Kidney (tissue), 14 donors: ENCODE results near the gene CDHR4. TPM values are rescaled to one million over a fixed set of nuclear protein-coding genes. Genes with fewer than 3 reads are reported as not detected.

Experiments used
- DNase-seq, 5 donors: peaks; one replicate each; pipeline ENCODE4 v3.0.0-alpha.2; 2013 to 2020
- FAIRE-seq: peaks from 2 replicates; lab custom pipeline; 2012; peaks lifted over from hg19 to GRCh38; lab: Jason Lieb, UNC
- H3K27ac ChIP-seq, 2 donors: one replicate each; pipeline ENCODE4 v1.7.0; 2013; ENCODE audit warnings: low read depth in 2 of 2, low read length in 2 of 2, inconsistent platforms in 1 of 2
- H3K27me3 ChIP-seq: one replicate; pipeline ENCODE4 v1.7.1; 2013; ENCODE audit warnings: low read length, inconsistent platforms; ENCODE audit not compliant: control insufficient read depth, insufficient read depth
- H3K36me3 ChIP-seq, 3 donors: one replicate each; pipeline versions ENCODE4 v1.7.0 to v1.7.1; 2013; ENCODE audit warnings: low read length in 3 of 3, control low read depth in 1 of 3, inconsistent platforms in 1 of 3; ENCODE audit not compliant: insufficient read depth in 3 of 3, control insufficient read depth in 2 of 3
- H3K4me1 ChIP-seq, 3 donors: one replicate each; pipeline versions ENCODE4 v1.7.0 to v1.7.1; 2013; ENCODE audit warnings: low read length in 3 of 3, inconsistent platforms in 1 of 3, low read depth in 1 of 3; ENCODE audit not compliant: control insufficient read depth in 2 of 3, insufficient read depth in 2 of 3
- H3K4me3 ChIP-seq, 3 donors: one replicate each; pipeline versions ENCODE4 v1.7.0 to v1.8.1; 2013; ENCODE audit warnings: low read length in 3 of 3, control low read depth in 1 of 3, inconsistent platforms in 1 of 3
- H3K9ac ChIP-seq, 3 donors: one replicate each; pipeline versions ENCODE4 v1.7.0 to v1.7.1; 2013; ENCODE audit warnings: low read length in 3 of 3, control low read depth in 1 of 3, inconsistent platforms in 1 of 3
- H3K9me3 ChIP-seq, 3 donors: one replicate each; pipeline versions ENCODE4 v1.7.0 to v1.7.1; 2013; ENCODE audit warnings: low read length in 3 of 3, control low read depth in 1 of 3, inconsistent platforms in 1 of 3; ENCODE audit not compliant: control insufficient read depth in 2 of 3, insufficient read depth in 1 of 3
- intact Hi-C: fragments of 100-400 bp; cut with DNase I; formaldehyde crosslinking; loops from one replicate; pipeline ENCODE4 v1.11.1; 2022
- polyA plus RNA-seq: library from polyadenylated mRNA; stranded (reverse); fragments of 350-450 nt; fragmentation: Illumina TruSeq; extraction: RNeasy Lipid Tissue Mini Kit (QIAGEN cat#74804); gene quantifications from one replicate; pipeline ENCODE4 v1.2.3, GENCODE V29; 2014; ENCODE audit warnings: low read depth, low replicate concordance; ENCODE audit not compliant: insufficient read depth
- total RNA-seq: library from RNA; stranded (reverse); fragmentation: NEBNext Ultra II Directional; extraction: Animal tissue kit (Norgen Biotek cat#: 25700); gene quantifications from one replicate; pipeline ENCODE4 v1.2.1, GENCODE V29; 2021
- TF ChIP-seq, protein P1 (sequence below): IDR thresholded peaks from 3 replicates; pipeline ENCODE4 v1.5.1; 2012; ENCODE audit warnings: mild to moderate bottlenecking, moderate library complexity, borderline replicate concordance; ENCODE audit not compliant: insufficient read depth; ENCODE audit errors: extremely low read depth
- donor health status: control.
- donor health status: control.
- donor health status: control.
- donor health status: control.
- donor health status: control.
- donor health status: DM: yes; HTN: yes; CAD: no.
- donor health status: Normal renal cell carcinoma (clear cell type).

CDHR4 gene
- total and polyA plus RNA-seq, 2 donors from 2014 or later, result 0.54 TPM; not detected in 1

DNA sequence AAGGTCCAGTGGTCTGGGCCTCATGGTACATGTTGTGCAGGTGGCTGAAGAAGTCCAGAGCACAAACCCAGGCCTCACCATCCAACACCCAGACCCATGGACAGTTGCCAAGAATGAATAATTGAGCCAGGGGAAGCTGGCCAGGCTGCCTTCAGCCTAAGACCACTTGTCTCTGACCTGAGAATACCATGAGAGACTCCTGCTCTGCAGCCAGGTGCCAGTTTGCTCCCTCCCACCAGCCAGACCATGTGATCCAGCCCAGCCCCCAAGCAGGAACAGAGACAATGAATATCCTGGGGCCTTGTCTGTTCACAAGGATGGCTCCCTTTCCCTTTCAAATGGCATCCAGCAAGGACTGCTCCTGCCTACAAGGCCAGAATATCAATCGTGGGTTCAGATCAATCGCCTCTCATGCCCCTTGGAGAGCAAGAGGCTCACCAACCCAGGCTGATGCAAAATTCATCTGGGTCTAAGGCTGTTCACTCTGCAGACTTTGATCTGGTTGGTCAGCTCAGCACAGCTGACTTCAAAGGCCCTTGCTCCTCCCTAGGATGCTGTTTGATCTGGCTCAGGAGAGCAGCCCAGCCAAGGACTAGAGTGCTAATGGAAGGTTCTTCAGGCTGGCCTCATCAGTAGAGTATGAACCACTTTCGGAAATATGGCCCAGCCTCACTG lies 43.3 kb upstream of the CDHR4 start:
- no peak overlapping the region for H3K27ac ChIP-seq

DNA sequence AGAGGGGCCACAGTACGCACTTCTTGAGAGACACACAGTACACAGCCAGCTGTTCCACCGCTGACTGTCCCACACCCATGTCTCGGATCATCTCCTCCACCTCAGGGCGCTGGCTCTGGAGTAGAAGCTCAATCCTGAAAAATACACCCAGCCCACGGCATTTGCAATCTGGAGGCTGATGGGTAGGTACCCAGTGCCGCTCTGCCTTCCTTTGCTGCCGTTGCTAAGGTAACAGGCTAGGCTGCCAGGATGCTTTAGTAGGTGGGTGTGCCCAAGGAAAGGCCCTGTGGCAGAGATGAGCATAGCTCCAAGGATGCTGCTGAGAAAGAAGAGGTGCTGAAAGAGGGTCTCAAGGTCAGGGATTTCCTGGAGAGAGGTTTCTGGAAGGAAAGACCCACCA lies 42.1 kb upstream of the CDHR4 start:
- Histone ChIP-seq H3K4me3 (no peak overlapping the region), H3K9me3 (no peaks in the 10 kb centered on the region), H3K36me3 (no peaks in the 10 kb centered on the region), H3K9ac (no peak overlapping the region), H3K27ac (no peak overlapping the region), H3K27me3 (no peaks in the 10 kb centered on the region), H3K4me1 (peaks cover 0 to 25% (median 4%) of the 10 kb centered on the region in 3 donors)
- DNase-seq (no peak), FAIRE-seq (no peak)
- TF ChIP-seq, protein P1, sequence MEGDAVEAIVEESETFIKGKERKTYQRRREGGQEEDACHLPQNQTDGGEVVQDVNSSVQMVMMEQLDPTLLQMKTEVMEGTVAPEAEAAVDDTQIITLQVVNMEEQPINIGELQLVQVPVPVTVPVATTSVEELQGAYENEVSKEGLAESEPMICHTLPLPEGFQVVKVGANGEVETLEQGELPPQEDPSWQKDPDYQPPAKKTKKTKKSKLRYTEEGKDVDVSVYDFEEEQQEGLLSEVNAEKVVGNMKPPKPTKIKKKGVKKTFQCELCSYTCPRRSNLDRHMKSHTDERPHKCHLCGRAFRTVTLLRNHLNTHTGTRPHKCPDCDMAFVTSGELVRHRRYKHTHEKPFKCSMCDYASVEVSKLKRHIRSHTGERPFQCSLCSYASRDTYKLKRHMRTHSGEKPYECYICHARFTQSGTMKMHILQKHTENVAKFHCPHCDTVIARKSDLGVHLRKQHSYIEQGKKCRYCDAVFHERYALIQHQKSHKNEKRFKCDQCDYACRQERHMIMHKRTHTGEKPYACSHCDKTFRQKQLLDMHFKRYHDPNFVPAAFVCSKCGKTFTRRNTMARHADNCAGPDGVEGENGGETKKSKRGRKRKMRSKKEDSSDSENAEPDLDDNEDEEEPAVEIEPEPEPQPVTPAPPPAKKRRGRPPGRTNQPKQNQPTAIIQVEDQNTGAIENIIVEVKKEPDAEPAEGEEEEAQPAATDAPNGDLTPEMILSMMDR, result no peak
- intact Hi-C loops, result no loop called here

More for the DNA sequence above, 43.3 kb upstream of the CDHR4 start:
- Histone ChIP-seq H3K9me3 (no peaks in the 10 kb centered on the region), H3K4me3 (no peak overlapping the region), H3K9ac (no peak overlapping the region), H3K36me3 (no peaks in the 10 kb centered on the region), H3K27me3 (no peaks in the 10 kb centered on the region), H3K4me1 (peaks cover 0 to 25% (median 4%) of the 10 kb centered on the region in 3 donors)
- DNase-seq (no peak), FAIRE-seq (no peak)
- intact Hi-C loops, result no loop called here
- TF ChIP-seq, protein P1, result no peak

DNA sequence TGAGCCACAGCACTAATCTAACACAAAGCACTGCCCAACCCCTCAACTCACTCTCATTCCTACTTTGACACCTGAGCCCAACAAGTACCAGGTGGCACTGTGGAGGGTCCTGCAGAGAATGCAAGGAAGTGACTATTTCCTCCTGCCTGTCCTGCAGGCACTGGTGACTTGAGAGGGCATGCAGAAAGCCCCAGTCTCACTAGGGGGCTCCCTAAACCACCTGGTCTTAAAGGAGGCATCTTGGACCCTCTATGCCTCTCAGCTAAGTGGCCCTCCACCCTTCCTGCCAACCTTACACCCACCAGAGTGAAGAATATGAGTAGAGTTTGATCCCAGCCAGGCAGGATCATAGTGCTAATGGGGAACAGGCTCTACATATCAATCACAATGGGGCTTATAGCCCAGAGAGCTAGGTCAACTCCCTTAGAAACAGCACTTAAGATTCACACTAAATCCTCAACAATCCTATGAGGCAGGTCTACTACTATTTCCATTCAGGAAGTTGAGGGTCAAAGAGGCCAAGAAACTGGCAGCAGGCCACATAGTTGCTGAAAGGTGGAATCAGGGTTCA lies 41.5 kb upstream of the CDHR4 start:
- DNase-seq, result peak in 3 of 5 donors; percentile 14 to 29 (median 15)
- no peak for FAIRE-seq
- Histone ChIP-seq H3K9ac (no peak overlapping the region), H3K4me1 (peaks cover 0 to 25% (median 4%) of the 10 kb centered on the region in 3 donors), H3K27me3 (no peaks in the 10 kb centered on the region), H3K9me3 (no peaks in the 10 kb centered on the region), H3K36me3 (no peaks in the 10 kb centered on the region), H3K27ac (no peak overlapping the region), H3K4me3 (no peak overlapping the region)
- TF ChIP-seq, protein P1, result no peak
- intact Hi-C loops, result no loop called here
